ENCODE measurements around the gene CHAF1A.

The CHAF1A gene

GRCh38 chr19:4401769-4402170 lies 670 bp upstream of the CHAF1A start:
- H3K4me3 ChIP-seq (ENCODE audit: low read depth in 1 of 2, low read length in 2 of 2): peak overlapping the region; percentile 20 to 54; a peak in 3 of 4 replicates
- H2AFZ ChIP-seq (ENCODE audit: low read depth, low read length): peak overlapping the region; percentile 49
- peaks cover 58% of the 10 kb centered on the region for H4K20me1 ChIP-seq (ENCODE audit: insufficient read depth, low read length)
- peaks cover 50% of the 10 kb centered on the region for H3K36me3 ChIP-seq (ENCODE audit: insufficient read depth, low read length)
- H3K4me1 ChIP-seq (ENCODE audit: insufficient read depth, low read length): peaks cover 74% of the 10 kb centered on the region
- TF ChIP-seq CTCF (IDR thresholded peaks at IDR 0.05; ENCODE audit: borderline replicate concordance, extremely low read depth, low read length, poor library complexity, severe bottlenecking) (no peak), EZH2 (IDR thresholded peaks at IDR 0.05; ENCODE audit: borderline replicate concordance, low read depth, low read length, severe bottlenecking) (no peak)
- H3K27ac ChIP-seq (ENCODE audit: low read length): peak overlapping the region; percentile 67
- peak overlapping the region; percentile 55 for H3K9ac ChIP-seq (ENCODE audit: low read depth, low read length)
- peak overlapping the region; percentile 69 for H3K4me2 ChIP-seq (ENCODE audit: insufficient read depth, low read length)
- DNase-seq (no peak), ATAC-seq (ENCODE audit: insufficient read depth, low read depth) (no peak)
- no peaks in the 10 kb centered on the region for H3K27me3 ChIP-seq (ENCODE audit: insufficient read depth, low read length, poor library complexity)
- H3K9me3 ChIP-seq (ENCODE audit: insufficient read depth, low read length, severe bottlenecking): no peaks in the 10 kb centered on the region
- peaks cover 81% of the 10 kb centered on the region for H3K79me2 ChIP-seq (ENCODE audit: insufficient read depth, low read length)

- ATAC-seq (ENCODE audit: insufficient read depth, low read depth): no peak
- Histone ChIP-seq H4K20me1 (ENCODE audit: insufficient read depth, low read length) (peaks cover 53% of the 10 kb centered on the region), H3K27ac (ENCODE audit: low read length) (peak overlapping the region; percentile 84)
These were observed 743 bp downstream of the CHAF1A start for GRCh38 chr19:4403005-4403761.

GRCh38 chr19:4405977-4406376 lies 3.5 kb downstream of the CHAF1A start:
- TF ChIP-seq EZH2 (IDR thresholded peaks at IDR 0.05; ENCODE audit: borderline replicate concordance, low read depth, low read length, severe bottlenecking) (no peak), CTCF (IDR thresholded peaks at IDR 0.05; ENCODE audit: borderline replicate concordance, extremely low read depth, low read length, poor library complexity, severe bottlenecking) (no peak)
- peaks cover 65% of the 10 kb centered on the region for H3K36me3 ChIP-seq (ENCODE audit: insufficient read depth, low read length)

More at GRCh38 chr19:4403005-4403761, 743 bp downstream of the CHAF1A start:
- DNase-seq: peak; percentile 20
- Histone ChIP-seq H3K4me3 (ENCODE audit: low read depth in 1 of 2, low read length in 2 of 2) (peak overlapping the region; percentile 65 to 71; a peak in 3 of 4 replicates), H3K36me3 (ENCODE audit: insufficient read depth, low read length) (peaks cover 40% of the 10 kb centered on the region), H2AFZ (ENCODE audit: low read depth, low read length) (peak overlapping the region; percentile 59), H3K4me2 (ENCODE audit: insufficient read depth, low read length) (peak overlapping the region; percentile 87), H3K79me2 (ENCODE audit: insufficient read depth, low read length) (peaks cover 81% of the 10 kb centered on the region), H3K9me3 (ENCODE audit: insufficient read depth, low read length, severe bottlenecking) (no peaks in the 10 kb centered on the region), H3K9ac (ENCODE audit: low read depth, low read length) (peak overlapping the region; percentile 92), H3K27me3 (ENCODE audit: insufficient read depth, low read length, poor library complexity) (no peaks in the 10 kb centered on the region), H3K4me1 (ENCODE audit: insufficient read depth, low read length) (peaks cover 62% of the 10 kb centered on the region)
- no peak for TF ChIP-seq CTCF (IDR thresholded peaks at IDR 0.05; ENCODE audit: borderline replicate concordance, extremely low read depth, low read length, poor library complexity, severe bottlenecking)
- TF ChIP-seq EZH2 (IDR thresholded peaks at IDR 0.05; ENCODE audit: borderline replicate concordance, low read depth, low read length, severe bottlenecking): no peak

More at GRCh38 chr19:4405977-4406376, 3.5 kb downstream of the CHAF1A start:
- Histone ChIP-seq H3K27ac (ENCODE audit: low read length) (no peak overlapping the region), H4K20me1 (ENCODE audit: insufficient read depth, low read length) (peaks cover 65% of the 10 kb centered on the region), H3K4me1 (ENCODE audit: insufficient read depth, low read length) (peaks cover 44% of the 10 kb centered on the region), H2AFZ (ENCODE audit: low read depth, low read length) (no peak overlapping the region), H3K9ac (ENCODE audit: low read depth, low read length) (no peak overlapping the region), H3K27me3 (ENCODE audit: insufficient read depth, low read length, poor library complexity) (no peaks in the 10 kb centered on the region), H3K9me3 (ENCODE audit: insufficient read depth, low read length, severe bottlenecking) (no peaks in the 10 kb centered on the region), H3K4me2 (ENCODE audit: insufficient read depth, low read length) (peak overlapping the region; percentile 34; the same call in 1 of the 2 replicates), H3K79me2 (ENCODE audit: insufficient read depth, low read length) (peaks cover 87% of the 10 kb centered on the region), H3K4me3 (ENCODE audit: low read depth in 1 of 2, low read length in 2 of 2) (peak overlapping the region in 1 of 2 experiments; percentile 1; a peak in 1 of 4 replicates)
- DNase-seq (no peak), ATAC-seq (ENCODE audit: insufficient read depth, low read depth) (no peak)
